ENCODE measurements around the gene STC2.

The STC2 gene

GRCh38 chr5:173301695-173302545 lies 26.3 kb downstream of the STC2 start:
- DNase-seq (no peak), ATAC-seq (replicated peaks) (no peak)
- Mint-ChIP-seq H3K4me1 (ENCODE audit: low read depth in 2 of 2) (no peaks in the 10 kb centered on the region), H3K9me3 (no peaks in the 10 kb centered on the region), H3K27ac (no peak overlapping the region), H3K27me3 (peaks cover 11 to 81% of the 10 kb centered on the region in 2 donors), H3K4me3 (no peak overlapping the region), H3K36me3 (ENCODE audit: insufficient read depth) (peaks cover 2% of the 10 kb centered on the region)

- ATAC-seq (replicated peaks): no peak
- H3K4me1 Mint-ChIP-seq (ENCODE audit: low read depth in 2 of 2): no peaks in the 10 kb centered on the region
- H3K4me3 Mint-ChIP-seq: no peak overlapping the region
- no peaks in the 10 kb centered on the region for H3K9me3 Mint-ChIP-seq
- no peak overlapping the region for H3K27ac Mint-ChIP-seq
- no peaks in the 10 kb centered on the region for H3K36me3 Mint-ChIP-seq (ENCODE audit: insufficient read depth)
- DNase-seq: no peak
- H3K27me3 Mint-ChIP-seq: peaks cover 21 to 70% of the 10 kb centered on the region in 2 donors
These were observed 27.7 kb downstream of the STC2 start for GRCh38 chr5:173300389-173301047.

GRCh38 chr5:173299820-173300219 lies 28.4 kb downstream of the STC2 start:
- ATAC-seq (replicated peaks): no peak
- H3K36me3 Mint-ChIP-seq (ENCODE audit: insufficient read depth): no peaks in the 10 kb centered on the region
- H3K4me3 Mint-ChIP-seq: no peak overlapping the region
- peaks cover 0 to 2% of the 10 kb centered on the region in 2 donors for H3K4me1 Mint-ChIP-seq (ENCODE audit: low read depth in 2 of 2)
- no peaks in the 10 kb centered on the region for H3K9me3 Mint-ChIP-seq
- no peak for DNase-seq
- H3K27ac Mint-ChIP-seq: no peak overlapping the region
- H3K27me3 Mint-ChIP-seq: peaks cover 24 to 69% of the 10 kb centered on the region in 2 donors

- H3K4me3 Mint-ChIP-seq: no peak overlapping the region
- H3K27me3 Mint-ChIP-seq: peaks cover 35 to 68% of the 10 kb centered on the region in 2 donors
- H3K36me3 Mint-ChIP-seq (ENCODE audit: insufficient read depth): no peaks in the 10 kb centered on the region
- DNase-seq: no peak
- peaks cover 11 to 15% of the 10 kb centered on the region in 2 donors for H3K4me1 Mint-ChIP-seq (ENCODE audit: low read depth in 2 of 2)
- no peak overlapping the region for H3K27ac Mint-ChIP-seq
- no peak for ATAC-seq (replicated peaks)
- H3K9me3 Mint-ChIP-seq: no peaks in the 10 kb centered on the region
These were observed 29.8 kb downstream of the STC2 start for GRCh38 chr5:173298213-173298926.

GRCh38 chr5:173297813-173298212 lies 30.4 kb downstream of the STC2 start:
- ATAC-seq (replicated peaks) (no peak), DNase-seq (no peak)
- Mint-ChIP-seq H3K4me3 (no peak overlapping the region), H3K4me1 (ENCODE audit: low read depth in 2 of 2) (peaks cover 11 to 15% of the 10 kb centered on the region in 2 donors), H3K36me3 (ENCODE audit: insufficient read depth) (no peaks in the 10 kb centered on the region), H3K27ac (no peak overlapping the region), H3K9me3 (no peaks in the 10 kb centered on the region), H3K27me3 (peaks cover 32 to 66% of the 10 kb centered on the region in 2 donors)

- Mint-ChIP-seq H3K9me3 (no peaks in the 10 kb centered on the region), H3K36me3 (ENCODE audit: insufficient read depth) (no peaks in the 10 kb centered on the region), H3K27ac (no peak overlapping the region), H3K27me3 (peaks cover 39 to 66% of the 10 kb centered on the region in 2 donors), H3K4me1 (ENCODE audit: low read depth in 2 of 2) (peaks cover 11 to 15% of the 10 kb centered on the region in 2 donors), H3K4me3 (no peak overlapping the region)
- ATAC-seq (replicated peaks) (no peak), DNase-seq (no peak)
These were observed 31.2 kb downstream of the STC2 start for GRCh38 chr5:173296737-173297676.

GRCh38 chr5:173295796-173296195 lies 32.4 kb downstream of the STC2 start:
- no peak for ATAC-seq (replicated peaks)

GRCh38 chr5:173294673-173295320 lies 33.4 kb downstream of the STC2 start:
- DNase-seq (no peak), ATAC-seq (replicated peaks) (no peak)
- no peaks in the 10 kb centered on the region for H3K36me3 Mint-ChIP-seq (ENCODE audit: insufficient read depth)

More at GRCh38 chr5:173295796-173296195, 32.4 kb downstream of the STC2 start:
- Mint-ChIP-seq H3K27me3 (peaks cover 51 to 70% of the 10 kb centered on the region in 2 donors), H3K36me3 (ENCODE audit: insufficient read depth) (no peaks in the 10 kb centered on the region), H3K9me3 (no peaks in the 10 kb centered on the region), H3K4me1 (ENCODE audit: low read depth in 2 of 2) (peaks cover 11 to 15% of the 10 kb centered on the region in 2 donors), H3K4me3 (no peak overlapping the region), H3K27ac (no peak overlapping the region)
- no peak for DNase-seq

GRCh38 chr5:173293817-173294672 lies 34.2 kb downstream of the STC2 start:
- ATAC-seq (replicated peaks): peak; percentile 65
- H3K4me1 Mint-ChIP-seq (ENCODE audit: low read depth in 2 of 2): peaks cover 11 to 15% of the 10 kb centered on the region in 2 donors
- no peaks in the 10 kb centered on the region for H3K9me3 Mint-ChIP-seq
- H3K4me3 Mint-ChIP-seq: peak overlapping the region; percentile 62 to 68
- DNase-seq: peak; percentile 42 to 53 (median 50)
- peaks cover 68 to 77% of the 10 kb centered on the region in 2 donors for H3K27me3 Mint-ChIP-seq
- H3K36me3 Mint-ChIP-seq (ENCODE audit: insufficient read depth): no peaks in the 10 kb centered on the region
- peak overlapping the region in 1 of 2 donors; percentile 2 for H3K27ac Mint-ChIP-seq

More at GRCh38 chr5:173294673-173295320, 33.4 kb downstream of the STC2 start:
- Mint-ChIP-seq H3K4me1 (ENCODE audit: low read depth in 2 of 2) (peaks cover 11 to 15% of the 10 kb centered on the region in 2 donors), H3K27me3 (peaks cover 61 to 77% of the 10 kb centered on the region in 2 donors), H3K27ac (no peak overlapping the region), H3K9me3 (no peaks in the 10 kb centered on the region), H3K4me3 (peak overlapping the region; percentile 62 to 68)

GRCh38 chr5:173291722-173292658 lies 36.2 kb downstream of the STC2 start:
- no peaks in the 10 kb centered on the region for H3K36me3 Mint-ChIP-seq (ENCODE audit: insufficient read depth)
- H3K27ac Mint-ChIP-seq: no peak overlapping the region
- no peaks in the 10 kb centered on the region for H3K9me3 Mint-ChIP-seq
- H3K4me3 Mint-ChIP-seq: no peak overlapping the region
- H3K4me1 Mint-ChIP-seq (ENCODE audit: low read depth in 2 of 2): peaks cover 11 to 15% of the 10 kb centered on the region in 2 donors
- DNase-seq (no peak), ATAC-seq (replicated peaks) (no peak)
- peaks cover 81 to 82% of the 10 kb centered on the region in 2 donors for H3K27me3 Mint-ChIP-seq

All from effector memory CD8-positive, alpha-beta T cell (primary cell).